CD4-positive, alpha-beta T cell treated with Interferon gamma for 1 hour (primary cell): ENCODE results near the gene MINDY4B.
"Not testable (repeated sequence)": the region's sequence is repeated elsewhere in the genome, so short reads cannot be mapped to it uniquely, and the experiment has no call there.

ENCODE experiments used
- DNase-seq: peaks from one replicate; pipeline ENCODE4 v3.0.0-alpha.2; 2020

Gene MINDY4B

DNA sequence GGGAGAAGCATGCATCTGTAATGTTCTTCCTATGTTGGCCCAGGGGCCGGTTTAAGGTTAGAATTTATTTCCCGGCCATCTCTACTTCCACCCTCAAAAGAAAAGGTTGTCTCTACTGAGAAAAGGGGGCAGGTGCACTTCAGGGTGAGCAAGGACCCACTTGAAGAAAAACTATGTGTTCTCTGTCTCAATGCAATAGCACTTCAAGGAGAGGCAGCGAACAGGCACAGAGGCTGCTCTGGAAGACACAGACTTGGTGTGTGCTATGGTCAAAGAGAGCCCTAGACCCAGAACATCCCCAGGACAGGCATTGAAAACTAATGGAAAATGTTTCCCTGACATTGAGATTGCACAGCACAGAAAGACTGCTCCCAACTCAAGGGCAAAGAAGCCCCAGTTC is 7.6 kb downstream of the MINDY4B start:
- no peak for DNase-seq

GRCh38 chr3:150890831-150891230 is 14.4 kb downstream of the MINDY4B start:
- DNase-seq: no peak

DNA sequence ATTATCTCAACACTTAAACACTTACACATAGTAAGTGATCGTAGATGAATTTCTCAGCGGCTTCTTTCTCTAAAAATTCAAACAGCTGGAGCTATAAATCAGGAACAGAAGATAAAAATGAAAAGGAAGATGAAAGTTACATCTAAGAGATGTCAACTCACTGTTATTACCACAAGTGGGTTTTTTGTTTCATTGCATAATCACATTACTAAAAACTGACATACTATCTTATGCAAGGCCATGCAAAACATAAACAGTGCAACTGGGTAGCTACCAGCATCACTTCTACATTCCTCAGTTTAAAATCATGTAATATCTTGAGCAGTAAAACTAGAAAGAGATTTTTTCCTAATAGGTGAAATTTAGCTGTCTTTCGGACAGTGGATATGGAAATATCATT is 14.9 kb downstream of the MINDY4B start:
- no peak for DNase-seq

- peak; percentile 2 for DNase-seq
These were observed 16.1 kb downstream of the MINDY4B start for GRCh38 chr3:150889106-150889505.

DNA sequence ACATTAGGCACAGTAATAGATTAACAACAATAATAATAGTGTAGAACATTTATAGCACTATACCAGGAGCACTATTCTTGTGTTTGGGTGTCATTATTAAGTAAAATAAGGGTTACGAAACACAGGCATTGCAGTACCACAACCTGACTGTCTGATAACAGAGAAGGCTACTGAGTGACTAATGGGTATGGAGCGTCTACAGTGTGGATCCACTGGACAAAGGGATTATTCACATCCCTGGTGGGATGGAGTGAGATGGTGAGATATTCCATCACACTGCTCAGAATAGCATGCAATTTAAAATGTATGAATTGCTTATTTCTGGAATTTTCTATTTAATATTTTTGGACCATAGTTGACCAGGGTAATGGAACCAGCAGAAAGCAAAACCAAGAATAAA is 18.2 kb downstream of the MINDY4B start:
- no peak for DNase-seq

DNA sequence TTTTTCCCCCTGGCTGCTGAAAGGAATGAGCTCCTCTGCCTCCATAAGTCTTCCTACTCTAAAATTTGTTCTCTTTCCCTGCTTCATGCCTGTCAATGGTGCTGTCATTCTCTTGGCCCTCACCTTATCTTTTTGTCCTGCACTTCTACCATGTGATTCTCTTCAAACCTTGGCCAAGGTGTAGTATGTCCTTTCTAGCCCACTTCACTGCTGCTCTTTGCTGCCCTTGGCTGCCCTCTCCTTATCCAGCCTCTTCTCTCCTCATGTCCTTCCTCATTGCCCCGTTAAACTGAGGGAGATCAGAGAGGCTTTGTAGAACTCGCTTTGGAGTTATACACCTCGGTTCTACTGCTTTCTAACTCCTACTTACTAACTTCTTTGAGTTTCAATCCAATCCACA is 19.7 kb downstream of the MINDY4B start:
- no peak for DNase-seq

DNA sequence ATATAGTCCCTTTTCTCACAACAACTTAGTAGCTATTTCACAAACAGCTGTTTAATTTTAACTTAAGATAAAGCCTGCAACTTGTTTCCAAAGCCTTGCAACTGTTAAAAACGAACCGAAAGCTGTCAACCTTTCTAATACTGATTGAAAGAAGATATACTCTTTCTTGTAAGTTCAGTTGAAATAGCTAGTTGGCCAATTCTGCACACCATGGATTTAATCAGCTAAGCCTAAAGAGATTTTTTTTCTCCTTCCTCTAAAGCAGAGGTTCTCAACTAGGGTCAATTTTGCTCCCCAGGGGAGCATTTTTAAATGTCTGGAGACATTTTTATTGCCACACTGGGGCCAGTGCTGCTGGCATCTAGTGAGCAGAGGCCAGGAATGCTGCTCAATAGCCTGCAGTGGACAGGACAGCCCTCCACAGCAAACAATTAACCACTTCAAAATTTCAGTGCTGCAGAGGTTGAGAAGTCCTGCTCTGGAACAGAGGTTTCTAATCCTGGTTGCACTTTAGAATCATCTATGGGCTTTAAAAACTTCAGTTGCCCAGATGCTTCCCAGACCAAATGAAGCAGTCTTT is 26.2 kb downstream of the MINDY4B start:
- no peak for DNase-seq

- DNase-seq: no peak
These were observed 26.9 kb downstream of the MINDY4B start for GRCh38 chr3:150878290-150878689.

DNA sequence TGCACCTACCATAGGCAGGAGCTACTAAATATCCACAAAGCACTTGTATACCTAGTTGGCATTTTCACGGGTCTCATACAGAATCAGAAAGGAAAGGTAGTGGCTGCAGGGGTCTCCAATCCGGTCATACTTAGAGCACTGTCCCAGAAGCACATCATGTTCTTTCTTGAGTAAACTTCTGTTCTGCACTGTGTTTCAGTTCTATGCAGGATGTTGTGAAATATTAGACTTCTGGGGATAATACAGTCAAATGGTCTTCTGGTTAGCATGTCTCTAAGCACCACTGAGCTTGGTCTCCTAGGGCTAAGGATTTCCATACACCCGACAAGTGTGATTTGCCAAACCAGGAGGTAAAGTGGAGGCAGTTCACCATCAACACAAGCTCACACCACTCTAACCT is 27.9 kb downstream of the MINDY4B start:
- DNase-seq: no peak

DNA sequence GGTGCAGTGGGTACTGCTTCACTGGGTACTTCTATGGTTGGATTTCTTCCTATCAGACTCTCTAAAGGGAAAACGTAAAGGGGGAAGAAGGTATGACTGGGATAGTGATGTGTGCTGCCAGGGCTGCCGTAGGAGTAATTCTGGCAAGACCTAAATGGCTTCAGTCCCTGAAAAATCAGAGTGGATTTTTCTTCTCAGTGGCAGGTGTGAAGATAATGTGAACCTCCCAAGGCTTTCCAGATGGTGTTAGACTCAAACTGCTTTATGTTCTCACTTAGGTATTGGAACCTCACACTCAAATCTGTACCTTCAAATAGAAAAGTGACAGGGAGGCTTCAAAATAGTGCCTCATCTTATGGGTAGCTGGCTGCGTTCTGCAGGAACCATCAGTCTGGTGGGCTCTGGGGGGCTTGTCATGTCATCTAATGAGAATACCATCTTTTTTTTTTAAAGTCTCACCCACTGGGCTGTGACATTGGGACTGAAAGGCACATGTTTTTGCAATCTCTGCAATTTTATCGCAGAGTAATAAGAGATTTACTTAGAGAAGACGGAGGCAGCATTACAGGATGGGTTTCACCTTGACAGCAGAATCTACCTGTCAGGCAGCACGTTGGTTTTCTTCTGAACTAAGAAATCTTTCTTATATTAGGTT is 28.5 kb downstream of the MINDY4B start:
- DNase-seq: no peak

- no peak for DNase-seq
These were observed 29.7 kb downstream of the MINDY4B start for GRCh38 chr3:150875548-150875947.

GRCh38 chr3:150874666-150875219 is 30.5 kb downstream of the MINDY4B start:
- no peak for DNase-seq

GRCh38 chr3:150871192-150871591 is 34.0 kb downstream of the MINDY4B start:
- DNase-seq: no peak

DNA sequence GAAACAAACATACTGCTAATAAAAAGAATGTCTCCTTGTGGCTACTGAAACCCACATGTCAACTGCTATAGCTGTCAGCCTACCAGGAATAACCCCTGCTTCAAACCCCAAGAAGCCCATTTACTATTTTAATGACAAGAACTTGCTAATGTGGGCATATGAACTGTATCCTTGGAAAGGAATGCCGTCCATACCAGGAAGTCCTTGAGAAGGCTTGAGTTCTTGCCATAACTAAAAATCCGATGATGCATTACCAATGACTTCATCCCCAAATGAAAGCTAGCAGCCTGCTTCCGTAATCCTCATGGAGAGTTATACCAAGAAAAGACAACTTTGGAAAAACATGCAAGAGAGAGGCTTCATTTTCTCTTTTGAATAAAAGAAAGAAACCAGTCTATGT is 34.8 kb downstream of the MINDY4B start:
- no peak for DNase-seq

DNA sequence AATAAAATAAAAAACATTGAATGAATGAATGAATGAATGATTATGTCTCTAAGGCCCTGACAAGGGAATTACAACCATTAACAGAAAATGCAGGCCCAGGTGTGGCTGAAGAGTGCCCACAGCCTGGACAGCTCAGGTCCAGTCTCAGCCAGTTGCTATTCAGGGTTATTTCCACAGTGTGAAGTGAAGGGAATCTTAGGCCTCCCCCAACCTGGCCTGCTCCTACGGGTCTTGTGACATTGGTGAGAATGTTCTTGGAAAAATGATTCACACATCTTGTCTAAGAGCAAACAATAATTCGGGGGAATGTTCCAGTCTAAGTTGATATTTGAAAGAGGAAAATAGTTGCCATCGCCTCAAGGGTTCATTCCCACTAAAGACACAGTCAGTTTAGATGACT is 37.0 kb downstream of the MINDY4B start:
- DNase-seq: no peak

DNA sequence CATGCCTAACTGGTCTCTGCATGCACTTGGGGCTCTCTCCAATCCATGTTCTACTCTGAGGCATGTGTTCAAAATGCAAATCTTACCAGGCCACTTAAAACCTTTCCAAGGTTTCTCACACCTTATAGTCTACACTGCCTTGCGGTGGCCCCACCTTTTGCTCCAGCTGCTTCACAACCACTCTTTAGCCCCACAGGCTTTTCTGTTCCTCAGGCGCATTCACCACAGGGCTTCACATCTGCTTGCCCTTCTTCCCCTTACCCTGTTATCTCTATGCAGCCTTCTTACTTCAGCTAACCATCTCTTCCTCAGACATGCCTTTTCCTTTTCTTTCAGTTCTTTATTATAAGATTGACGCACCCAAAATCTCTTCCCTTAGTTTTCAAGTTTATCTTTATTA is 37.8 kb downstream of the MINDY4B start:
- DNase-seq: no peak

DNA sequence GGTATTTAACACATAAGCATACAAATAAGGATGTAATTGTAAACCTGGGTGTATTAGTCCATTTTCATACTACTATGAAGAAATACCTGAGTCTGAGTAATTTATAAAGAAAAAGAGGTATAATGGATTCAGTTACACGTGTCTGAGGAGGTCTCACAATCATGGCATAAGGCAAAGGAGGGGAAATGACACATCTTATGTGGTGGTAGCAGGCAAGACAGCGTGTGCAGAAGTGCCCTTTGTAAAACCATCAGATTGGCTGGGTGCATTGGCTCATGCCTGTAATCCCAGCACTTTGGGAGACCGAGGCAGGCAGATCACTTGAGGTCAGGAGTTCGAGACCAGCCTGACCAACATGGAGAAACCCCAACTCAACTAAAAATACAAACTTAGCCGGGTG is 41.3 kb downstream of the MINDY4B start:
- DNase-seq: not testable (repeated sequence)

DNA sequence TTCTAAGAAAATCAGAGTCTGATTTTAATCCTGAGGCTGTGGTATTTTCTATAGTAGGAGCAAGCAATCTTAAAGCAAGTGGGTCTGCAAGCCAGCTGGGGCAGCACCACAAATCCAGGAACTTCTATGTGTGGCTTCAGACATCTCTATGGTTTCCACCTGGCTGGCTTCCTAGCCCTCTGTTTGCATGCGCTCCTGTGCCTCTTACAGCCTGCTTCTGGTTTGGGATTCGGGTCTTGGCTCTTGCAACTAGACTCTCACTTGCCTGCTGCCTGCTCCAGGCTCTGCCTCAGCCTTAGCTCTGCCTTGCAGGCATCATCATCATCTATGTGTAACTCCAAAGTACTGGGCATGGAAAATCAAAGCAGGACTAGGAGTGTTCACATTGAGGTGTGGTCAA is 43.4 kb downstream of the MINDY4B start:
- DNase-seq: no peak

- not testable (repeated sequence) for DNase-seq
These were observed 47.3 kb downstream of the MINDY4B start for GRCh38 chr3:150857936-150858335.

GRCh38 chr3:150850191-150850590 is 55.0 kb downstream of the MINDY4B start:
- no peak for DNase-seq

- DNase-seq: no peak
These were observed 56.4 kb downstream of the MINDY4B start for GRCh38 chr3:150848864-150849263.

DNA sequence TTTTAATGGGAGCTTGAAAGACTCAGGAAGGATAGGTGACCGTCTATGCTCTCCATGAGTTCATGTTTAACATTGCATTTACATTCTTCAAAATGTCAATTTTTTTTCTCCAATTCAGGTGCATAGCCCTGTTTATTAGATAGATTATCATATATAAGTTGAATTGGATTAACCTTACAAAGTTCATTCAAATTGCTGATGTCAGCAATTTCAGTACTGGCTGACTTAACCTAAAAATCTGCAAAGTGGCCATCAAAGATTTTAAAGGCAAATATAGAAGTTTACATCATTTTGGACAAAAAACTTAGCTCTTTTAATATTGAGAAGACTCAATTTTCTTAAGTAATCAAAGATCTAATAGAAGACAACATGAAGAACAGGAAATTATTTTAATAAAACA is 57.8 kb downstream of the MINDY4B start:
- no peak for DNase-seq

- DNase-seq: no peak
These were observed 60.8 kb downstream of the MINDY4B start for GRCh38 chr3:150844484-150844883.

DNA sequence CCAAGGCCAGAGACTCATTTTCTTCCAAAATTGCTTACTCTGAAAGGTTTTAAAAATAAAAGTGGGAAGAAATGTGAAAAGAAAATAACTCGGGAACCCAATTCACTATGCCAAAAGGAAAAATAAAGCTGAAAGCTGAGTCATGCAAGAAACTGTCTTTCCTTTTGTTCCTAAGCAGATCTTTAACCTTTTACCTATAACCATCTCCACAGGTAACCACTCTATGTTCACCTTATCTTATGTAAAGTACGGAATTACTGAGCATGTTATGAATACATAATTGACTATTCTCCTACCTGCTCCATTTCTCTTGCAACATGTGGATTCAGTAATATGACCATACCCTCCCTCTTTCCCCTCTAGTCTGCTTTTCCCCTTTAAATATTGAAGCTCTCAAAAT is 62.0 kb downstream of the MINDY4B start:
- DNase-seq: no peak
